ENCODE measurements around the gene MON1B. TPM values are rescaled to one million over a fixed set of nuclear protein-coding genes. Genes with fewer than 3 reads are reported as not detected.

Gene MON1B
- total and polyA plus RNA-seq, 2 of the 8 experiments (the other 6 are each of a cell fraction or from before 2014, with no cell fraction given) = 20.0 to 45.9 TPM

DNA sequence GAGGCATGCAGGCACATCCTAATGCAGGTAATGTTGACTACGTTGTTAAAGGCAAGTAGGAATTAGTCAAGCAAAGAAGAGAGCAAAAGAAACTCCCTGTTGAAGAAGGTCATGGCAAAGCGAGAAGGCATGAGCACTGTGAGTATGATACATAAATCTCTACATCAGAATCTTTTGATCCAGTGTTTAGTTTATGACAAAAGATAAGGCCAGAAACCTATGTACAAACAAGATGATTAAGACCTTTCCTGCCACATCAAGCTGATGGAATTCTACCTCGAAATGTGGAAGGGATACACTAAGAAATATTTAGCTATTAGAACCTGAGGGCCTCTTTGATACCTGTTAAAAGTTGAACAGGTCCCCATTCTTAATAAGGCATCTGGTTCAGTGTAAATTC lies 28.4 kb downstream of the MON1B start:
- Histone ChIP-seq H4K20me1 (replicated peaks in 1 of 2; ENCODE audit: control insufficient read depth in 1 of 2, insufficient read depth in 2 of 2, low read length in 2 of 2) (no peaks in the 10 kb centered on the region), H2AK5ac (ENCODE audit: low read depth, low read length) (no peak overlapping the region), H3K14ac (ENCODE audit: insufficient read length) (no peak overlapping the region), H3K18ac (ENCODE audit: extremely low read depth, low read length) (no peak overlapping the region), H3K79me1 (ENCODE audit: low read depth, low read length) (no peaks in the 10 kb centered on the region), H2BK20ac (ENCODE audit: low read length) (no peak overlapping the region), H3K9ac (replicated peaks in 1 of 4; ENCODE audit: extremely low read depth in 1 of 4, low read depth in 3 of 4, low read length in 3 of 4) (no peak overlapping the region), H2BK15ac (ENCODE audit: low read length) (no peak overlapping the region), H3K23me2 (ENCODE audit: low read depth, low read length) (no peaks in the 10 kb centered on the region), H4K8ac (ENCODE audit: extremely low read depth, insufficient read depth, low read length) (no peak overlapping the region), H2BK120ac (replicated peaks; ENCODE audit: low read depth, low read length) (no peak overlapping the region), H3K36me3 (ENCODE audit: control insufficient read depth in 2 of 4, insufficient read depth in 4 of 4, low read length in 3 of 4) (no peaks in the 10 kb centered on the region), H3K27me3 (replicated peaks in 1 of 4; ENCODE audit: control insufficient read depth in 3 of 4, extremely low read depth in 1 of 4, insufficient read depth in 3 of 4, low read length in 3 of 4) (no peaks in the 10 kb centered on the region), H4K91ac (replicated peaks; ENCODE audit: insufficient read length, low read length) (no peak overlapping the region), H3K23ac (ENCODE audit: insufficient read length) (no peak overlapping the region), H3K27ac (ENCODE audit: low read depth, low read length) (no peak overlapping the region), H3K4me2 (ENCODE audit: insufficient read depth in 1 of 2, low read depth in 2 of 2, low read length in 2 of 2) (no peak overlapping the region), H2BK12ac (ENCODE audit: low read depth, low read length) (no peak overlapping the region), H3K56ac (replicated peaks; ENCODE audit: insufficient read length, low read depth, low read length) (no peak overlapping the region), H3K4ac (replicated peaks; ENCODE audit: insufficient read length, low read depth, low read length) (no peak overlapping the region), H3K9me3 (ENCODE audit: insufficient read depth in 2 of 2, low read depth in 1 of 2, low read length in 1 of 2) (no peaks in the 10 kb centered on the region), H2BK5ac (ENCODE audit: low read depth, low read length) (no peak overlapping the region), H3K79me2 (ENCODE audit: control insufficient read depth in 1 of 2, insufficient read depth in 2 of 2, low read length in 2 of 2) (no peaks in the 10 kb centered on the region), H3K4me1 (replicated peaks in 1 of 4; ENCODE audit: control insufficient read depth in 3 of 4, insufficient read depth in 4 of 4, low read length in 3 of 4) (peaks cover 0 to 5% (median 2%) of the 10 kb centered on the region in 4 experiments; a peak in 1 of 7 replicates), H3K4me3 (ENCODE audit: extremely low read depth in 1 of 4, insufficient read depth in 2 of 4, low read depth in 3 of 4, low read length in 4 of 4) (no peak overlapping the region), H4K5ac (ENCODE audit: insufficient read length, low read depth, low read length) (no peak overlapping the region), H2AFZ (ENCODE audit: low read length) (no peak overlapping the region)
- ChIA-PET CTCF (ENCODE audit: partially characterized antibody) (no interaction called here), POLR2A (ENCODE audit: partially characterized antibody) (no interaction called here)
- DNase-seq (ENCODE audit: low read depth in 1 of 2, low spot score in 2 of 2) (no peak), FAIRE-seq (no peak)
- TF ChIP-seq POLR2A (IDR thresholded peaks at IDR 0.05; ENCODE audit: control extremely low read depth in 1 of 2, low read depth in 2 of 2, low read length in 2 of 2) = no peak
- TF ChIP-seq RAD21 (IDR thresholded peaks at IDR 0.05 in 1 of 2, conservative IDR thresholded peaks at IDR 0.05 in 1 of 2; ENCODE audit: low read depth in 2 of 2, low read length in 2 of 2) = no peak
- TF ChIP-seq EP300 (IDR thresholded peaks at IDR 0.05; ENCODE audit: borderline replicate concordance in 1 of 2, low read depth in 2 of 2, low read length in 2 of 2) = no peak
- no peak for TF ChIP-seq NRF1 (IDR thresholded peaks at IDR 0.05; ENCODE audit: low read depth, low read length)
- TF ChIP-seq CEBPB (IDR thresholded peaks at IDR 0.05; ENCODE audit: low read depth, low read length) = no peak
- TF ChIP-seq TEAD4 (IDR thresholded peaks at IDR 0.05; ENCODE audit: low read depth, low read length) = no peak
- TF ChIP-seq SIRT6 (IDR thresholded peaks at IDR 0.05; ENCODE audit: low read length) = no peak
- TF ChIP-seq KDM4A (IDR thresholded peaks at IDR 0.05; ENCODE audit: low read depth, low read length, severe bottlenecking) = no peak
- WGBS, 2 experiments (ENCODE audit: extremely low coverage in 1 of 2, insufficient coverage in 1 of 2, insufficient read length in 1 of 2, insufficient replicate concordance in 2 of 2, low coverage in 1 of 2, low lambda C conversion rate in 2 of 2, missing lambda C conversion rate in 1 of 2) = 92% methylated on average over 3 of the region's 3 CpGs; no CpG with 5 or more reads in 1 of the 2 experiments
